Measurements from ENCODE around the gene PKHD1. TPM values are rescaled to one million over a fixed set of nuclear protein-coding genes. Genes with fewer than 3 reads are reported as not detected.

Gene PKHD1
- total RNA-seq, 1 experiment from 2014 or later, result 0.09 TPM

GRCh38 chr6:51857134-51857533 lies 230.3 kb downstream of the PKHD1 start:
- H3K14ac ChIP-seq (ENCODE audit: insufficient read depth, low read length), result no peak overlapping the region
- H2BK12ac ChIP-seq (ENCODE audit: insufficient read length, low read depth, low read length), result no peak overlapping the region
- no peak overlapping the region for H3K27ac ChIP-seq (ENCODE audit: insufficient read length, low read depth, low read length)
- TF ChIP-seq CTCF (conservative IDR thresholded peaks at IDR 0.05), result no peak
- no peak overlapping the region for H2BK5ac ChIP-seq (ENCODE audit: insufficient read length, low read length)
- no peaks in the 10 kb centered on the region for H3K9me3 ChIP-seq (ENCODE audit: control insufficient read depth, low read depth, low read length)
- H2BK120ac ChIP-seq (ENCODE audit: low read depth, low read length, poor library complexity, severe bottlenecking), result no peak overlapping the region
- H2BK20ac ChIP-seq (ENCODE audit: low read depth, low read length, poor library complexity, severe bottlenecking), result no peak overlapping the region
- no peak overlapping the region for H4K5ac ChIP-seq (ENCODE audit: insufficient read length, low read depth, low read length)
- no peak overlapping the region for H3K18ac ChIP-seq (ENCODE audit: insufficient read length, low read depth, low read length)
- H3K23ac ChIP-seq (ENCODE audit: insufficient read length, low read depth, low read length), result no peak overlapping the region
- H3K27me3 ChIP-seq (ENCODE audit: insufficient read depth, low read length), result no peaks in the 10 kb centered on the region
- no peaks in the 10 kb centered on the region for H3K79me1 ChIP-seq (ENCODE audit: insufficient read depth, low read depth, low read length, poor library complexity, severe bottlenecking)
- no peak overlapping the region for H3K4me3 Mint-ChIP-seq
- no peak overlapping the region for H3T11ph ChIP-seq (ENCODE audit: low read length)
- no peak overlapping the region for H4K91ac ChIP-seq (ENCODE audit: insufficient read length, low read depth, low read length)
- no CpG with 5 or more reads among the region's 2 CpGs for WGBS (ENCODE audit: extremely low coverage, insufficient read length, low lambda C conversion rate)
- no peak overlapping the region for H3K27ac Mint-ChIP-seq
- H3K4ac ChIP-seq (ENCODE audit: low read depth, low read length), result no peak overlapping the region
- H2AFZ ChIP-seq (ENCODE audit: low read length), result no peak overlapping the region
- no peaks in the 10 kb centered on the region for H4K20me1 ChIP-seq (ENCODE audit: control insufficient read depth, insufficient read depth, insufficient read length)
- H4K8ac ChIP-seq (replicated peaks; ENCODE audit: insufficient read length, low read depth, low read length), result no peak overlapping the region
- no peaks in the 10 kb centered on the region; the same call in 1 of the 2 replicates for H3K4me1 ChIP-seq (ENCODE audit: insufficient read depth, low read length)
- H3K27me3 Mint-ChIP-seq (ENCODE audit: low read depth), result peaks cover 5% of the 10 kb centered on the region
- H3K4me2 ChIP-seq (ENCODE audit: insufficient read depth, insufficient read length, low read length), result no peak overlapping the region
- no peak overlapping the region for H2AK5ac ChIP-seq (ENCODE audit: insufficient read length, low read length)
- H3K56ac ChIP-seq (ENCODE audit: insufficient read length, low read depth, low read length), result no peak overlapping the region
- no peak overlapping the region for H2BK15ac ChIP-seq (ENCODE audit: low read depth, low read length)
- H3K9ac ChIP-seq (ENCODE audit: extremely low read depth, insufficient read length, low read length), result no peak overlapping the region
- no peaks in the 10 kb centered on the region for H3K23me2 ChIP-seq (ENCODE audit: insufficient read length, low read depth, low read length, poor library complexity, severe bottlenecking)
- H3K9me3 Mint-ChIP-seq, result peaks cover 16 to 19% of the 10 kb centered on the region in 2 experiments
- peaks cover 15 to 20% of the 10 kb centered on the region in 2 experiments for H3K4me1 Mint-ChIP-seq
- DNase-seq, result no peak
- H3K79me2 ChIP-seq (ENCODE audit: insufficient read depth, low read length), result no peaks in the 10 kb centered on the region
- H3K36me3 Mint-ChIP-seq (ENCODE audit: insufficient read depth in 1 of 3, low read depth in 3 of 3), result peaks cover 6 to 23% (median 16%) of the 10 kb centered on the region in 3 experiments
